ENCODE measurements around the gene BCL11A.

The BCL11A gene

GRCh38 chr2:60544062-60544461 is 9.4 kb downstream of the BCL11A start:
- DNase-seq: no peak

GRCh38 chr2:60541056-60541651 is 12.3 kb downstream of the BCL11A start:
- no peak for DNase-seq

- DNase-seq: no peak
Measured at GRCh38 chr2:60540074-60540473, 13.4 kb downstream of the BCL11A start.

GRCh38 chr2:60539140-60539539 is 14.3 kb downstream of the BCL11A start:
- no peak for DNase-seq

- no peak for DNase-seq
Measured at GRCh38 chr2:60538101-60538500, 15.4 kb downstream of the BCL11A start.

GRCh38 chr2:60536746-60537145 is 16.7 kb downstream of the BCL11A start:
- DNase-seq: no peak

GRCh38 chr2:60535685-60536312 is 17.7 kb downstream of the BCL11A start:
- DNase-seq: no peak

GRCh38 chr2:60534892-60535684 is 18.4 kb downstream of the BCL11A start:
- no peak for DNase-seq

- DNase-seq: no peak
Measured at GRCh38 chr2:60534052-60534685, 19.3 kb downstream of the BCL11A start.

GRCh38 chr2:60533101-60534051 is 20.1 kb downstream of the BCL11A start:
- no peak for DNase-seq

GRCh38 chr2:60532421-60532820 is 21.0 kb downstream of the BCL11A start:
- DNase-seq: no peak

- DNase-seq: no peak
Measured at GRCh38 chr2:60531701-60532133, 21.7 kb downstream of the BCL11A start.

- no peak for DNase-seq
Measured at GRCh38 chr2:60530660-60531281, 22.7 kb downstream of the BCL11A start.

- DNase-seq: no peak
Measured at GRCh38 chr2:60529785-60530627, 23.4 kb downstream of the BCL11A start.

GRCh38 chr2:60529136-60529784 is 24.2 kb downstream of the BCL11A start:
- DNase-seq: no peak

- no peak for DNase-seq
Measured at GRCh38 chr2:60528281-60529020, 25.0 kb downstream of the BCL11A start.

- no peak for DNase-seq
Measured at GRCh38 chr2:60527762-60528161, 25.7 kb downstream of the BCL11A start.

GRCh38 chr2:60526623-60527022 is 26.8 kb downstream of the BCL11A start:
- DNase-seq: no peak

GRCh38 chr2:60525899-60526298 is 27.6 kb downstream of the BCL11A start:
- no peak for DNase-seq

GRCh38 chr2:60524874-60525273 is 28.6 kb downstream of the BCL11A start:
- DNase-seq: no peak
